Measurements from ENCODE around the gene C2orf74. TPM values are rescaled to one million over a fixed set of nuclear protein-coding genes. Genes with fewer than 3 reads are reported as not detected.
A peak's percentile ranks its signal among the peaks of the same experiment; 100 is the strongest.
"Not testable (repeated sequence)": the region's sequence is repeated elsewhere in the genome, so short reads cannot be mapped to it uniquely, and the experiment has no call there.

C2orf74 gene
- total RNA-seq, 1 experiment from 2014 or later: 8.1 TPM

DNA sequence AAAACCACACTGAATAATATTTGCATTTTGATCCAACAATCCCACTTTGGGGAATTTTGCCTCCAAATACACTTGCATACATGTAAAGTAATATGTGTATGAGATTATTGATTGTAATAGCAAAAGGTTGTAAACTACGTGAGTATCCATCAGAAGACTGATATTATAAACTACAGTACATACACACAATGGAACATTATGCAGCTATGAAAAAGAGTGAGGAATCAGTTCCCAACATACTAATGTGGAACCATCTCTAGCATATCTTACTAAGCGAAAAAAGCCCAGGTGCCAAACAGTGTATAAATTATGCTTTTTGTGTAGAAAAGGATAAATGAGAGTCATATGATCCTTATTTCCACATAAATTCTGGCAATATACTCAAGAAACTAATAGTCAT is 16.0 kb upstream of the C2orf74 start (continued):
- TF ChIP-seq TP53 (CRISPR knock-in tag; IDR thresholded peaks at IDR 0.05) (no peak), CREB1 (CRISPR knock-in tag; IDR thresholded peaks at IDR 0.05) (no peak)

- H3K36me3 Mint-ChIP-seq; CTCF ChIA-PET; H3K4me3 Mint-ChIP-seq; POLR2A ChIA-PET; H3K4me1 Mint-ChIP-seq; H3K27ac Mint-ChIP-seq; H3K9me3 Mint-ChIP-seq; H3K27me3 Mint-ChIP-seq (ENCODE audit: low read depth); DNase-seq (ENCODE audit: low spot score); ATAC-seq: not testable (repeated sequence)
- TF ChIP-seq HMGA2 (CRISPR knock-in tag; IDR thresholded peaks at IDR 0.05): peak; percentile 66; the same call in 1 of the 2 replicates
Observed at GRCh38 chr2:61148091-61148490, 13.9 kb upstream of the C2orf74 start.

GRCh38 chr2:61149074-61149473 is 12.9 kb upstream of the C2orf74 start:
- Mint-ChIP-seq H3K4me3 (no peak overlapping the region), H3K36me3 (peaks cover 7% of the 10 kb centered on the region), H3K27me3 (ENCODE audit: low read depth) (no peaks in the 10 kb centered on the region), H3K4me1 (no peaks in the 10 kb centered on the region), H3K27ac (no peak overlapping the region), H3K9me3 (no peaks in the 10 kb centered on the region)
- ATAC-seq (no peak), DNase-seq (ENCODE audit: low spot score) (no peak)
- ChIA-PET POLR2A (no interaction called here), CTCF (no interaction called here)
- TF ChIP-seq ZNF396 (CRISPR knock-in tag; IDR thresholded peaks at IDR 0.05; ENCODE audit: borderline replicate concordance) (no peak), NFE2L1 (CRISPR knock-in tag; IDR thresholded peaks at IDR 0.05) (no peak)

GRCh38 chr2:61151436-61151835 is 10.6 kb upstream of the C2orf74 start:
- CTCF ChIA-PET: no interaction called here
- no peak overlapping the region for H3K27ac Mint-ChIP-seq
- no peak for TF ChIP-seq ATF3 (CRISPR knock-in tag; conservative IDR thresholded peaks at IDR 0.05)
- TF ChIP-seq ZNF423 (CRISPR knock-in tag; IDR thresholded peaks at IDR 0.05): no peak
- TF ChIP-seq, protein P1, sequence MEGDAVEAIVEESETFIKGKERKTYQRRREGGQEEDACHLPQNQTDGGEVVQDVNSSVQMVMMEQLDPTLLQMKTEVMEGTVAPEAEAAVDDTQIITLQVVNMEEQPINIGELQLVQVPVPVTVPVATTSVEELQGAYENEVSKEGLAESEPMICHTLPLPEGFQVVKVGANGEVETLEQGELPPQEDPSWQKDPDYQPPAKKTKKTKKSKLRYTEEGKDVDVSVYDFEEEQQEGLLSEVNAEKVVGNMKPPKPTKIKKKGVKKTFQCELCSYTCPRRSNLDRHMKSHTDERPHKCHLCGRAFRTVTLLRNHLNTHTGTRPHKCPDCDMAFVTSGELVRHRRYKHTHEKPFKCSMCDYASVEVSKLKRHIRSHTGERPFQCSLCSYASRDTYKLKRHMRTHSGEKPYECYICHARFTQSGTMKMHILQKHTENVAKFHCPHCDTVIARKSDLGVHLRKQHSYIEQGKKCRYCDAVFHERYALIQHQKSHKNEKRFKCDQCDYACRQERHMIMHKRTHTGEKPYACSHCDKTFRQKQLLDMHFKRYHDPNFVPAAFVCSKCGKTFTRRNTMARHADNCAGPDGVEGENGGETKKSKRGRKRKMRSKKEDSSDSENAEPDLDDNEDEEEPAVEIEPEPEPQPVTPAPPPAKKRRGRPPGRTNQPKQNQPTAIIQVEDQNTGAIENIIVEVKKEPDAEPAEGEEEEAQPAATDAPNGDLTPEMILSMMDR (IDR thresholded peaks at IDR 0.05): no peak
- TF ChIP-seq ZNF396 (CRISPR knock-in tag; IDR thresholded peaks at IDR 0.05; ENCODE audit: borderline replicate concordance): no peak
- TF ChIP-seq FOXP1 (CRISPR knock-in tag; IDR thresholded peaks at IDR 0.05; ENCODE audit: borderline replicate concordance): no peak
- TF ChIP-seq ESRRA (CRISPR knock-in tag; IDR thresholded peaks at IDR 0.05; ENCODE audit: borderline replicate concordance): no peak
- TF ChIP-seq USF2 (CRISPR knock-in tag; IDR thresholded peaks at IDR 0.05): no peak
- TF ChIP-seq, protein P2, sequence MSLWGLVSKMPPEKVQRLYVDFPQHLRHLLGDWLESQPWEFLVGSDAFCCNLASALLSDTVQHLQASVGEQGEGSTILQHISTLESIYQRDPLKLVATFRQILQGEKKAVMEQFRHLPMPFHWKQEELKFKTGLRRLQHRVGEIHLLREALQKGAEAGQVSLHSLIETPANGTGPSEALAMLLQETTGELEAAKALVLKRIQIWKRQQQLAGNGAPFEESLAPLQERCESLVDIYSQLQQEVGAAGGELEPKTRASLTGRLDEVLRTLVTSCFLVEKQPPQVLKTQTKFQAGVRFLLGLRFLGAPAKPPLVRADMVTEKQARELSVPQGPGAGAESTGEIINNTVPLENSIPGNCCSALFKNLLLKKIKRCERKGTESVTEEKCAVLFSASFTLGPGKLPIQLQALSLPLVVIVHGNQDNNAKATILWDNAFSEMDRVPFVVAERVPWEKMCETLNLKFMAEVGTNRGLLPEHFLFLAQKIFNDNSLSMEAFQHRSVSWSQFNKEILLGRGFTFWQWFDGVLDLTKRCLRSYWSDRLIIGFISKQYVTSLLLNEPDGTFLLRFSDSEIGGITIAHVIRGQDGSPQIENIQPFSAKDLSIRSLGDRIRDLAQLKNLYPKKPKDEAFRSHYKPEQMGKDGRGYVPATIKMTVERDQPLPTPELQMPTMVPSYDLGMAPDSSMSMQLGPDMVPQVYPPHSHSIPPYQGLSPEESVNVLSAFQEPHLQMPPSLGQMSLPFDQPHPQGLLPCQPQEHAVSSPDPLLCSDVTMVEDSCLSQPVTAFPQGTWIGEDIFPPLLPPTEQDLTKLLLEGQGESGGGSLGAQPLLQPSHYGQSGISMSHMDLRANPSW (CRISPR knock-in tag; conservative IDR thresholded peaks at IDR 0.05; ENCODE audit: low read depth): no peak
- no peak for TF ChIP-seq NR3C1 (CRISPR knock-in tag; conservative IDR thresholded peaks at IDR 0.05; ENCODE audit: low read depth)
- no peak for TF ChIP-seq ZBTB43 (CRISPR knock-in tag; IDR thresholded peaks at IDR 0.05)
- TF ChIP-seq, protein P3, sequence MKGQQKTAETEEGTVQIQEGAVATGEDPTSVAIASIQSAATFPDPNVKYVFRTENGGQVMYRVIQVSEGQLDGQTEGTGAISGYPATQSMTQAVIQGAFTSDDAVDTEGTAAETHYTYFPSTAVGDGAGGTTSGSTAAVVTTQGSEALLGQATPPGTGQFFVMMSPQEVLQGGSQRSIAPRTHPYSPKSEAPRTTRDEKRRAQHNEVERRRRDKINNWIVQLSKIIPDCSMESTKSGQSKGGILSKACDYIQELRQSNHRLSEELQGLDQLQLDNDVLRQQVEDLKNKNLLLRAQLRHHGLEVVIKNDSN (CRISPR knock-in tag; IDR thresholded peaks at IDR 0.05): no peak
- TF ChIP-seq NR2C2 (CRISPR knock-in tag; IDR thresholded peaks at IDR 0.05): no peak
- no peak for TF ChIP-seq TCF7 (CRISPR knock-in tag; IDR thresholded peaks at IDR 0.05; ENCODE audit: low read depth)
- TF ChIP-seq, protein P4, sequence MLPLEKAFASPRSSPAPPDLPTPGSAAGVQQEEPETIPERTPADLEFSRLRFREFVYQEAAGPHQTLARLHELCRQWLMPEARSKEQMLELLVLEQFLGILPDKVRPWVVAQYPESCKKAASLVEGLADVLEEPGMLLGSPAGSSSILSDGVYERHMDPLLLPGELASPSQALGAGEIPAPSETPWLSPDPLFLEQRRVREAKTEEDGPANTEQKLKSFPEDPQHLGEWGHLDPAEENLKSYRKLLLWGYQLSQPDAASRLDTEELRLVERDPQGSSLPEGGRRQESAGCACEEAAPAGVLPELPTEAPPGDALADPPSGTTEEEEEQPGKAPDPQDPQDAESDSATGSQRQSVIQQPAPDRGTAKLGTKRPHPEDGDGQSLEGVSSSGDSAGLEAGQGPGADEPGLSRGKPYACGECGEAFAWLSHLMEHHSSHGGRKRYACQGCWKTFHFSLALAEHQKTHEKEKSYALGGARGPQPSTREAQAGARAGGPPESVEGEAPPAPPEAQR (CRISPR knock-in tag; IDR thresholded peaks at IDR 0.05): no peak
- no peak for TF ChIP-seq ZNF425 (CRISPR knock-in tag; conservative IDR thresholded peaks at IDR 0.05)
- no peak for TF ChIP-seq SOX15 (CRISPR knock-in tag; IDR thresholded peaks at IDR 0.05)

More at GRCh38 chr2:61151436-61151835, 10.6 kb upstream of the C2orf74 start:
- Mint-ChIP-seq H3K4me3 (no peak overlapping the region), H3K27me3 (ENCODE audit: low read depth) (no peaks in the 10 kb centered on the region), H3K36me3 (peaks cover 4% of the 10 kb centered on the region), H3K4me1 (no peaks in the 10 kb centered on the region), H3K9me3 (no peaks in the 10 kb centered on the region)
- no peak for DNase-seq (ENCODE audit: low spot score)
- POLR2A ChIA-PET: no interaction called here
- ATAC-seq: no peak

Data from WTC11 (cell line).